ENCODE results near the gene MTERF4.

MTERF4 gene

DNA sequence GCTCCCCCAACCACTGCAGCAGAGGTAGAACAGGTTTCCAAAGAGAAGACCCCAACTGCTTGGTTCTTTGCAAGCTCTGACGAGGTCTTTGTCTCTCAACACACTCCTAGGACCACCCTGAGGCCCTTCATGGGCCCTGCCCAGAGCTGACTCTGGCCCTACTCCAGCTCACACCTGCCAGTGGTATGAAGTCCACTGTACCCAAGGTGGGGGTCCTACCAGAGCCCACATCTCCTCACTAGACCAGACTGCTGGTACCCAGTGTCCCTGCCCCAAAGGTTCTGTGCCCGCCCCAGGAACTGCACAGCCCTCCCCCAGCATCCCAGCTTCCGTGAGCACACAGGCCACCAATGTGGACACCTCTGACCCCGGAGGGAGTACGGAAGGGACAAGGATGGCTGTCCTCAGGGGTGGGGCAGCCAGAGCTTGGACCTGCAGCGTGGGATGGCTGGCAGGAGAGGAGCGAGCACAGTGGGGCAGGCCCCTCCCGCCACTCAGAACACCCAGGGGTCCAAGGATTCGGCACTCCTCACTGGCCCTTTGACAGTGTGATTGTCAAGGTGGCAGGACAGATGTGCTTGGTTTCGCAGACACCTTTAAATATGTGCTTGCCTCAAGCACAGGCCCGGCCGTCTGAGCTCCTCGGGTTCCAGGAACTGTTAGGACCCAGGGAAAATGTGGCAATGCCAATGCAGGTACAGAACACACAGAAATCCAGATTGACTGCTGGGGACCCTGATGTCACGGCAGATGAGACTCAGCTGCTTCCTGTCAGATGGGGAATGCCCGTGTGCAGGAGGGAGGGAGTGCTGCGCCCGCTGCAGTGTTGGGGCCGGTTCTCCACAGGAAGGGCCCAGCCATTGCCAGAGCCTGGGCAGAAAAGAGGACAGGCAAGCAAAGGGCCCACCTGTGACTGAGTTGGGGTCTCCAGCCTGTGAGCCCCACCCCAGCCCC is 51.2 kb downstream of the MTERF4 start:
- H3K4me3 ChIP-seq (ENCODE audit: control insufficient read depth, low read depth, low read length) = no peak overlapping the region
- DNase-seq (ENCODE audit: low read depth) = no peak
- TF ChIP-seq CTCF (conservative IDR thresholded peaks at IDR 0.05; ENCODE audit: control insufficient read depth, insufficient read depth, low read depth, low read length) = no peak

- TF ChIP-seq CTCF (conservative IDR thresholded peaks at IDR 0.05; ENCODE audit: control insufficient read depth, insufficient read depth, low read depth, low read length) = no peak
- H3K4me3 ChIP-seq (ENCODE audit: control insufficient read depth, low read depth, low read length) = no peak overlapping the region
- no peak for DNase-seq (ENCODE audit: low read depth)
Measured at GRCh38 chr2:241049739-241050623, 52.1 kb downstream of the MTERF4 start.

DNA sequence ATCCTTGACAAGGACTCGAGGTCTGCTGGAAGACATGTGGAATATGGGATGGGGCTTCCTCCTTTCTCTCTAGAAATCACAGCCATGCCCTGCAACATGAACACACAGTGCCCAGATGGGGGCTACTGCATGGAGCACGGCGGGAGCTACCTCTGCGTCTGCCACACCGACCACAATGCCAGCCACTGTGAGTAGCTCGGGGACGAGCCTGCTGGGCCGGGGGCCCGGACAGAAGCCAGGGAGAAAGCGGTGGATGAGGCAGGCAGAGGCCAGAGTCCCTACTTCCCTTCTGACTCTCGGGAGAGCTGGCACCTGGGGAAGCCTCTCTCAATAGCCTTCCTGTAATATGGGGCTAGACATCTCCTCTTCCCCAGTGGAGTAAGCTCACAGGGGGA is 53.1 kb downstream of the MTERF4 start:
- no peak for DNase-seq (ENCODE audit: low read depth)
- H3K4me3 ChIP-seq (ENCODE audit: control insufficient read depth, low read depth, low read length) = no peak overlapping the region
- no peak for TF ChIP-seq CTCF (conservative IDR thresholded peaks at IDR 0.05; ENCODE audit: control insufficient read depth, insufficient read depth, low read depth, low read length)

DNA sequence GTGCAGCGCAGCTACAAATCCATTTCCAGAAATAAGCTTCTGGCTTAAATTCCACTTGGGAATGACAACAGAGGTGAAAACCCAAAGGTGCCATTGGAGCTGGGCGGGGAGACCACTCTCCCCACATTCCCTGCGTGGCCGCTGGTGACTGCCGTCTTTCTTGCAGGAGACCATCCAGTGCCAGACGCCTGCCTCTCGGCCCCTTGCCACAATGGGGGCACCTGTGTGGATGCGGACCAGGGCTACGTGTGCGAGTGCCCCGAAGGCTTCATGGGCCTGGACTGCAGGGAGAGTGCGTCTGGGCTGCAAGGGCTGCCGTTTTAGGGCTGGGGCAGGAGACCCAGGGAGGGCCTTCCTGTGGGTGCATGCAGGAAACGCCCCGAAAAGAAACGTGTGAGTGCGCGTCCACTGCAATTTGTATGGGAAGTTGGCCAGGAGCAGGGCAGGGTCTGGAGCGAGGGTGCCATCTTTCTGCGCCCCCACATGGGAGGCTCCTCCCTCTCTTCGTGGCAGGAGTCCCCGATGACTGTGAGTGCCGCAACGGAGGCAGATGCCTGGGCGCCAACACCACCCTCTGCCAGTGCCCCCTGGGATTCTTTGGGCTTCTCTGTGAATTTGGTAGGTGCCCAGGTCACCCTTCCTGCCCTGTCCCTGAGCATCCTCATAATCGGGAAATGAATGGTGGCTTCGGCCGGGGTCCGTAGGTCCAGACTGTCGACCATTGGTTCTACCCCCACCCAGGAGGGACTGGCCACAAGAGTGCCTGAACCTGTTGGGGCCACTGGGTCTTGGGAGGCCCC is 53.7 kb downstream of the MTERF4 start:
- no peak for TF ChIP-seq CTCF (conservative IDR thresholded peaks at IDR 0.05; ENCODE audit: control insufficient read depth, insufficient read depth, low read depth, low read length)
- no peak overlapping the region for H3K4me3 ChIP-seq (ENCODE audit: control insufficient read depth, low read depth, low read length)
- no peak for DNase-seq (ENCODE audit: low read depth)

DNA sequence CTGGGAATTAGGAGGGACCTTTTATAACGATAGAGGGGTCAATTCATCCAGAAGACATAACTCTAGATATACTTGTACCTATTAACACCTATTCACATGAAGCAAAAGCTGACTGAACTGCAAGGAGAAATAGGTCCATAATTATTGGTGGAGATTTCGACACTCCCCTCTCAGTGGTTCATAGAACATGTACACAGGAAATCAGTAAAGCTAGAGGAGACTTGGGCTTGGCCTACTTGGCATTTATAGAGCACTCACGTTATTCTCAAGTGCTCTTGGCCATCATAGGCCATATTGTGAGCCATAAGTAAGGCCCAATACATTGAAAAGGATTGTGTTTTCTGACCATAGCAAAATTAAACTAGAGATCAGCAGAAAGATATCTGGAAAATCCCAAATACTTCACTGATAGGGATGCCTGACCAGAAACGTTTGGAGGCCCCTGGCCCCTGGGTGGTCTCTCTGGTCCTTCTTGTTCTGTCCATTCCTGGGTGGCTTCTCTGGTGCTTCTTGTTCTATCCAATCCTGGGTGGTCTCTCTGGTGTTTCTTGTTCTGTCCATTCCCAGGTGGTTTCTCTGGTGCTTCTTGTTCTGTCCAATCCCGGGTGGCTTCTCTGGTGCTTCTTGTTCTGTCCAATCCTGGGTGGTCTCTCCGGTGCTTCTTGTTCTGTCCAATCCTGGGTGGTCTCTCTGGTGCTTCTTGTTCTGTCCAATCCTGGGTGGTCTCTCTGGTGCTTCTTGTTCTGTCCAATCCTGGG is 54.7 kb downstream of the MTERF4 start:
- H3K4me3 ChIP-seq (ENCODE audit: control insufficient read depth, low read depth, low read length) = no peak overlapping the region
- TF ChIP-seq CTCF (conservative IDR thresholded peaks at IDR 0.05; ENCODE audit: control insufficient read depth, insufficient read depth, low read depth, low read length) = no peak
- no peak for DNase-seq (ENCODE audit: low read depth)

Measured in fibroblast of mammary gland (primary cell).